ENCODE results near the gene EEF1B2.

The EEF1B2 gene

DNA sequence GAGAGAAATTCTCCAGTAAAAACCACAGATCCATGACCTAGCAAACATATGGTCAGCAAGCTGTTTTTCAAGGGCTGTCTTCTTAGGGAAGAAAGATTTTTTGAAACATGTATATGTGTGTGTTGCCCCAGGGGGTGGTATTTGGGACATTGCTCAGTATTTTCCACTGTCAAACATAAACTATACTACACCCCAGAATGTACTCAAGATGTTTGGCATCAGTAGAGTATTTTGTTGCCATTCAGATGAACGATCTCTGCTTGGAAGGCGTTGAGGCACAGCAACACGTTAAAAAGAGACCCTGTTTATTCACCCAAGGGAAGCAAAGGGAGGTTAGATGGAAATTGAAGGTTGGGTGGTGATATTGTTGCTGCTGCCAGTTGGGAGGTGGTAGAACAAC, 30.0 kb downstream of the EEF1B2 start:
- TF ChIP-seq, protein P1, sequence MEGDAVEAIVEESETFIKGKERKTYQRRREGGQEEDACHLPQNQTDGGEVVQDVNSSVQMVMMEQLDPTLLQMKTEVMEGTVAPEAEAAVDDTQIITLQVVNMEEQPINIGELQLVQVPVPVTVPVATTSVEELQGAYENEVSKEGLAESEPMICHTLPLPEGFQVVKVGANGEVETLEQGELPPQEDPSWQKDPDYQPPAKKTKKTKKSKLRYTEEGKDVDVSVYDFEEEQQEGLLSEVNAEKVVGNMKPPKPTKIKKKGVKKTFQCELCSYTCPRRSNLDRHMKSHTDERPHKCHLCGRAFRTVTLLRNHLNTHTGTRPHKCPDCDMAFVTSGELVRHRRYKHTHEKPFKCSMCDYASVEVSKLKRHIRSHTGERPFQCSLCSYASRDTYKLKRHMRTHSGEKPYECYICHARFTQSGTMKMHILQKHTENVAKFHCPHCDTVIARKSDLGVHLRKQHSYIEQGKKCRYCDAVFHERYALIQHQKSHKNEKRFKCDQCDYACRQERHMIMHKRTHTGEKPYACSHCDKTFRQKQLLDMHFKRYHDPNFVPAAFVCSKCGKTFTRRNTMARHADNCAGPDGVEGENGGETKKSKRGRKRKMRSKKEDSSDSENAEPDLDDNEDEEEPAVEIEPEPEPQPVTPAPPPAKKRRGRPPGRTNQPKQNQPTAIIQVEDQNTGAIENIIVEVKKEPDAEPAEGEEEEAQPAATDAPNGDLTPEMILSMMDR (IDR thresholded peaks at IDR 0.05; ENCODE audit: control insufficient read depth, insufficient read depth, low read depth, low read length, missing control alignments), result no peak
- DNase-seq (ENCODE audit: low read depth), result no peak
- H3K4me3 ChIP-seq (ENCODE audit: control insufficient read depth, low read depth, low read length), result no peak overlapping the region

DNA sequence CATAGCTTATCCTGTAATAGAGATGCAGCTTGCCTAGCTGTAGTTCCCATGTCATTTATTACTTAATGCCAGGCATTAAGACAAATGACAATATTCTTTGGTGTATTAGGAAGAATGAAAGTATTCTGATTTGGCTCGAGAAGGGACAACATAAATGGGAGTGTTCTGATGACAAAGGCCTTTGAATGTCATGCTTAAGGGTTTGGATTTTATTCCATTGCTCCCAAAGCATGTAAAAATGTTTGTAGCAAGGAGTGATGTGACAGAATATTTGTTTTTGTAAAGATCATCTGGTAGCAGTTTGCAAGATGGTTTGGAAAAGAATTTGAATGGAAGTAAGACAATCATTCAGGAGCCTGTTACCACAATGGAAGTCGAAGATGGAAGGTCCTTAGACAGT, 30.4 kb downstream of the EEF1B2 start:
- DNase-seq (ENCODE audit: low read depth), result no peak
- TF ChIP-seq, protein P1 (IDR thresholded peaks at IDR 0.05; ENCODE audit: control insufficient read depth, insufficient read depth, low read depth, low read length, missing control alignments), result no peak
- H3K4me3 ChIP-seq (ENCODE audit: control insufficient read depth, low read depth, low read length), result no peak overlapping the region

DNA sequence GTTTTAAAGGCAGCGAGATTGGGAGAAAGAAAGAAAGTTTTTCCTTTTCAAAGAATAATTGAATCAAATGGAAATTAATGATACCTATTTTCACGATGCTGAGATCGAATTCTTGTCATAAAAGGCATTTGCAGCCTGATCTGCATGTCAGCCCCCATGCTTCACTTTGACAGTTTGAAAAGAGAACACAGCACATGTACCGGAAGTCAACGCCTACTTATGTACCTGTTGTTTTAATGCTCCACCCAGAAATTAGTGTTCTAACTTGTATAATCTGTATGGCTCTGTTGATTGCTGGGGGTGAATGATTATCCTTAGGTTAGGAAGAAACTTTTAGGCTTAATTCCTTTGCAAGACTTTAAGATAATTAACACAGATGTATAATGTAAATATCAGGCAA, 31.0 kb downstream of the EEF1B2 start:
- TF ChIP-seq, protein P1 (IDR thresholded peaks at IDR 0.05; ENCODE audit: control insufficient read depth, insufficient read depth, low read depth, low read length, missing control alignments), result no peak
- H3K4me3 ChIP-seq (ENCODE audit: control insufficient read depth, low read depth, low read length), result no peak overlapping the region
- no peak for DNase-seq (ENCODE audit: low read depth)

DNA sequence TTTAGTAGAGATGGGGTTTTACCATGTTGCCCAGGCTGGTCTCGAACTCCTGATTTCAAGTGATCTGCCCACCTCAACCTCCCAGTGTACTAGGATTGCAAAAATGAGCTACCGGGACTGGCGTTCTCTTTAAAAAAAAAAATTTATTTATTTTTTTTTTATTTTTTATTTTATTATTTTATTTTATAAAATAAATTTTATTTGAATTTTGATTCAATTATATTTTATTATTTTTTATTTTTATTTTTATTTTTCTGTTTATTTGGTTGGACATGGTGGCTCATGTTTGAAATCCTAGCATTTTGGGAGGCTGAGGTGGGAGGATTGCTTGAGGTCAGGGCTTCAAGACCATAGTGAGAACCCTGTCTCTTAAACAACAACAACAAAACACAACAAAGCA, 32.5 kb downstream of the EEF1B2 start:
- H3K4me3 ChIP-seq (ENCODE audit: control insufficient read depth, low read depth, low read length), result no peak overlapping the region
- no peak for DNase-seq (ENCODE audit: low read depth)
- TF ChIP-seq, protein P1 (IDR thresholded peaks at IDR 0.05; ENCODE audit: control insufficient read depth, insufficient read depth, low read depth, low read length, missing control alignments), result no peak

DNA sequence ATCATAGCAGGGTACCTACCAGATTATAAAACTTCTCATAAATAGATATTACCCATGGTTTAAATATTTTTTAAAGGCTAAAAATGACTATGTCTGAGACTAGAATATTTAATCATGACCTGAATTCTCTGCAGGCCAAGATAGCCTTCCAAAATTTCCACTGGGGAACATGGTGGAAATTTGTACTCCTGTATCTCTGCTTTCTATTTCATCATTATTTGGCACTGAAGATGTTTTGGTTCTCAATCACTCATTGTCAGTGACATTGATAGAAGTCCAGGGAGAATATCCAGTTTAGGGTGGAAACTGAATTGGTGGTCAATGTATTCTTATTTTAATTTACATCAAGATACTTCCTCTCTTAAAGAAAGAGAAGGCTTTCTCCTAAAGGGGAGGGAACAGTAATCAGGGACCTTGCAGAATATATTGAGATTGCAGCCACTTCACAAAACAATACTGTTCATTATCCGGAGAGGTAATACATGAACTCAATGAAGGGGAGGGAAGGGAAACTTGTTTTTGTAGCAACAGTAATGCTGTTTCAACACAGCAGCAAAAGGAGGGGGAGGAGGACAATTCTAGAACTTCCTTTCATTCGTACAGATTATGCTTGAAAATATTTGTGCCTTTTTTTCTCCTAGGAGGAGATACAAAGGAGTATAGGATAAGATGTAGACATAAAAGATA, 34.1 kb downstream of the EEF1B2 start:
- DNase-seq (ENCODE audit: low read depth), result no peak
- TF ChIP-seq, protein P1 (IDR thresholded peaks at IDR 0.05; ENCODE audit: control insufficient read depth, insufficient read depth, low read depth, low read length, missing control alignments), result no peak
- no peak overlapping the region for H3K4me3 ChIP-seq (ENCODE audit: control insufficient read depth, low read depth, low read length)

DNA sequence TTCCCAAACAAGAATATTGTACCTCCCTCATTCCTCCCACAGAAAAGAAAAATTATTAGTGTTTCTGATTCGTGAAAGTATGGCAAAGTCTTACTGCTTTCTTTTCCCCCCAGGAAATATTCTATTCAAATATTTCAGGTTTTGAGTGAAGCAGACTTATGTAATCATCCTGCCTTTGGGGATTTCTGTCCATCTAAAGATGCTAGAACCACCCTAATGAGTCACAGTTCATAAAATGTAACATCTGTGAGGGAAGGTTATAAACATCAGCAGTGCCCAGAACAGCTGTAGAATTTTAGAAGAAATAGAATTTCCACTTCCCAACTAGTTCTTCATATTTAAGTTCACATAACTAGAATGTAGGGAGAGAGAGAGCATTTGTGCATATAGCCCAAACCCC, 39.0 kb downstream of the EEF1B2 start:
- TF ChIP-seq, protein P1 (IDR thresholded peaks at IDR 0.05; ENCODE audit: control insufficient read depth, insufficient read depth, low read depth, low read length, missing control alignments), result no peak
- DNase-seq (ENCODE audit: low read depth), result peak; percentile 46
- no peak overlapping the region for H3K4me3 ChIP-seq (ENCODE audit: control insufficient read depth, low read depth, low read length)

Data from AG09309 (cell line).